ENCODE measurements around the gene NAXD. TPM values are rescaled to one million over a fixed set of nuclear protein-coding genes. Genes with fewer than 3 reads are reported as not detected.

Gene NAXD
- total RNA-seq, 2 experiments from 2014 or later = 8.3 to 12.5 TPM

GRCh38 chr13:110642291-110642981 is 27.1 kb downstream of the NAXD start:
- Histone ChIP-seq H4K20me1 (ENCODE audit: insufficient read depth, low read length) (no peaks in the 10 kb centered on the region), H3K4me2 (ENCODE audit: low read length) (no peak overlapping the region; the same call in 1 of the 2 replicates), H3K36me3 (ENCODE audit: insufficient read depth, low read length) (peaks cover 22% of the 10 kb centered on the region), H3K79me2 (ENCODE audit: insufficient read depth, low read depth, low read length) (no peaks in the 10 kb centered on the region), H3K4me3 (ENCODE audit: low read depth, low read length, poor library complexity, severe bottlenecking) (no peak overlapping the region), H2AFZ (ENCODE audit: low read length) (no peak overlapping the region), H3K4me1 (ENCODE audit: insufficient read depth, low read length, poor library complexity, severe bottlenecking) (peaks cover 11% of the 10 kb centered on the region), H3K9me3 (ENCODE audit: low read length) (no peaks in the 10 kb centered on the region), H3K9me2 (ENCODE audit: insufficient read depth, low read length) (no peaks in the 10 kb centered on the region), H3K27ac (ENCODE audit: low read depth, low read length, poor library complexity, severe bottlenecking) (no peak overlapping the region)
- ChIA-PET POLR2A (no interaction called here), CTCF (ENCODE audit: unreplicated experiment) (no interaction called here)
- intact Hi-C loops (cut with micrococcal nuclease; ENCODE audit: unreplicated experiment) = no loop called here
- DNase-seq (ENCODE audit: low spot score) = no peak
- TF ChIP-seq EZH2phosphoT487 (IDR thresholded peaks at IDR 0.05; ENCODE audit: borderline replicate concordance, low read depth, low read length) (no peak), CTCF (conservative IDR thresholded peaks at IDR 0.05; ENCODE audit: low read length) (no peak)
- no TSS peak for BruUV-seq (replicated peaks)

- CTCF ChIA-PET (ENCODE audit: unreplicated experiment) = no interaction called here
- no peaks in the 10 kb centered on the region for H3K79me2 ChIP-seq (ENCODE audit: insufficient read depth, low read depth, low read length)
- no peak overlapping the region for H2AFZ ChIP-seq (ENCODE audit: low read length)
- no peaks in the 10 kb centered on the region for H3K9me2 ChIP-seq (ENCODE audit: insufficient read depth, low read length)
- H3K9me3 ChIP-seq (ENCODE audit: low read length) = no peaks in the 10 kb centered on the region
- POLR2A ChIA-PET = no interaction called here
- no peak for TF ChIP-seq CTCF (conservative IDR thresholded peaks at IDR 0.05; ENCODE audit: low read length)
- TF ChIP-seq EZH2phosphoT487 (IDR thresholded peaks at IDR 0.05; ENCODE audit: borderline replicate concordance, low read depth, low read length) = no peak
- H3K4me3 ChIP-seq (ENCODE audit: low read depth, low read length, poor library complexity, severe bottlenecking) = no peak overlapping the region
- no peak overlapping the region for H3K27ac ChIP-seq (ENCODE audit: low read depth, low read length, poor library complexity, severe bottlenecking)
- no TSS peak for BruUV-seq (replicated peaks)
- intact Hi-C loops (cut with micrococcal nuclease; ENCODE audit: unreplicated experiment) = no loop called here
- peaks cover 11% of the 10 kb centered on the region for H3K4me1 ChIP-seq (ENCODE audit: insufficient read depth, low read length, poor library complexity, severe bottlenecking)
- H3K4me2 ChIP-seq (ENCODE audit: low read length) = peak overlapping the region; percentile 39; the same call in 1 of the 2 replicates
- H3K36me3 ChIP-seq (ENCODE audit: insufficient read depth, low read length) = peaks cover 13% of the 10 kb centered on the region
- H4K20me1 ChIP-seq (ENCODE audit: insufficient read depth, low read length) = no peaks in the 10 kb centered on the region
- no peak for DNase-seq (ENCODE audit: low spot score)
Measured at GRCh38 chr13:110643324-110643723, 28.0 kb downstream of the NAXD start.

GRCh38 chr13:110643768-110644421 is 28.6 kb downstream of the NAXD start:
- Histone ChIP-seq H3K36me3 (ENCODE audit: insufficient read depth, low read length) (peaks cover 12% of the 10 kb centered on the region), H3K79me2 (ENCODE audit: insufficient read depth, low read depth, low read length) (no peaks in the 10 kb centered on the region), H3K4me3 (ENCODE audit: low read depth, low read length, poor library complexity, severe bottlenecking) (no peak overlapping the region), H3K4me2 (ENCODE audit: low read length) (peak overlapping the region; percentile 39; the same call in 1 of the 2 replicates), H3K9me3 (ENCODE audit: low read length) (no peaks in the 10 kb centered on the region), H2AFZ (ENCODE audit: low read length) (no peak overlapping the region), H4K20me1 (ENCODE audit: insufficient read depth, low read length) (no peaks in the 10 kb centered on the region), H3K4me1 (ENCODE audit: insufficient read depth, low read length, poor library complexity, severe bottlenecking) (peaks cover 11% of the 10 kb centered on the region), H3K9me2 (ENCODE audit: insufficient read depth, low read length) (no peaks in the 10 kb centered on the region), H3K27ac (ENCODE audit: low read depth, low read length, poor library complexity, severe bottlenecking) (no peak overlapping the region)
- POLR2A ChIA-PET = no interaction called here
- no peak for TF ChIP-seq EZH2phosphoT487 (IDR thresholded peaks at IDR 0.05; ENCODE audit: borderline replicate concordance, low read depth, low read length)
- TF ChIP-seq CTCF (conservative IDR thresholded peaks at IDR 0.05; ENCODE audit: low read length) = no peak
- no TSS peak for BruUV-seq (replicated peaks)
- no peak for DNase-seq (ENCODE audit: low spot score)
- CTCF ChIA-PET (ENCODE audit: unreplicated experiment) = no interaction called here
- intact Hi-C loops (cut with micrococcal nuclease; ENCODE audit: unreplicated experiment) = loop anchor here (2.0 kb wide), 1 partner anchor 71 kb away; no protein-coding TSS in a partner anchor
